Ovary (tissue), 3 donors: ENCODE data around the gene TRA2A.

Source experiments
- CTCF ChIP-seq, 3 donors: fragments of 450-650 bp in 2 of 3; fragments of 200-600 bp in 1 of 3; IDR thresholded peaks; one replicate each; pipeline versions ENCODE4 v1.5.1 to v1.8.0; 2016 to 2022; ENCODE audit warnings: antibody characterized with exemption in 3 of 3, mild to moderate bottlenecking in 1 of 3
- EP300 ChIP-seq: sonication (generic); formaldehyde crosslinking; IDR thresholded peaks from one replicate; pipeline ENCODE4 v1.6.1; 2017; ENCODE audit warnings: antibody characterized with exemption
- POLR2A ChIP-seq: fragments of 450-650 bp; IDR thresholded peaks from one replicate; pipeline ENCODE4 v1.6.1; 2017; ENCODE audit warnings: antibody characterized with exemption, mild to moderate bottlenecking, moderate library complexity
- donor health status: DM: no; HTN: no; CAD: no.

- TF ChIP-seq CTCF (IDR thresholded peaks at IDR 0.05), result no peak
- no peak for TF ChIP-seq POLR2A
- TF ChIP-seq EP300, result no peak
Observed at GRCh38 chr7:23472556-23472955, 59.2 kb downstream of the TRA2A start.
